ENCODE measurements around the gene BORCS8.
"Not testable (repeated sequence)": the region's sequence is repeated elsewhere in the genome, so short reads cannot be mapped to it uniquely, and the experiment has no call there.

The BORCS8 gene

GRCh38 chr19:19192078-19192882, at the start of gene BORCS8, which contains the start of gene RFXANK:
Gene BORCS8, minus strand, starts transcription at chr19:19192152. Its CDS starts 35 bp downstream, at chr19:19192117.
Gene RFXANK, plus strand, starts transcription at chr19:19192258. Its CDS starts 1,689 bp downstream, at chr19:19193947.
- peak; percentile 98 for DNase-seq (ENCODE audit: low spot score)

- DNase-seq (ENCODE audit: low spot score) = no peak
Measured at GRCh38 chr19:19240476-19240875, 48.5 kb upstream of the BORCS8 start.

- no peak for DNase-seq (ENCODE audit: low spot score)
Measured at GRCh38 chr19:19239675-19240074, 47.7 kb upstream of the BORCS8 start.

- DNase-seq (ENCODE audit: low spot score) = no peak
Measured at GRCh38 chr19:19238126-19238894, 46.4 kb upstream of the BORCS8 start.

DNA sequence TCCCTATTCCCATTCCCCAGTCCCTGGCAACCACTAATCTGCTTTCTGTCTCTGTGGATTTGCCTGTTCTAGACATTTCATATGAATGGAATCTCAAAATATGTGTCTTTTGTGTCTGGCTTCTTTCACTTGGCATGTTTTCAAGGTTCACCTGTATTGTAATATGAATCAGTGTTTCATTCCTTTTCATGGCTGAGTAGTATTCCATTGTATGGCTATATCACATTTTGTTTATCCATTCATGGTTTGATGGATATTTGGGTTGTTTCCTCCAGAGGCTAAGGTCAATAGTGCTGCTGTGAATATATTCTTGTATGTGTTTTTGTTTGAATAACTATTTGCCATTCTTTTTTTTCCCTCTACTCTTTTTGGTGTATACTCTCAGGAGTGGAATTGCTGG, 44.2 kb upstream of the BORCS8 start:
- no peak for DNase-seq (ENCODE audit: low spot score)

DNA sequence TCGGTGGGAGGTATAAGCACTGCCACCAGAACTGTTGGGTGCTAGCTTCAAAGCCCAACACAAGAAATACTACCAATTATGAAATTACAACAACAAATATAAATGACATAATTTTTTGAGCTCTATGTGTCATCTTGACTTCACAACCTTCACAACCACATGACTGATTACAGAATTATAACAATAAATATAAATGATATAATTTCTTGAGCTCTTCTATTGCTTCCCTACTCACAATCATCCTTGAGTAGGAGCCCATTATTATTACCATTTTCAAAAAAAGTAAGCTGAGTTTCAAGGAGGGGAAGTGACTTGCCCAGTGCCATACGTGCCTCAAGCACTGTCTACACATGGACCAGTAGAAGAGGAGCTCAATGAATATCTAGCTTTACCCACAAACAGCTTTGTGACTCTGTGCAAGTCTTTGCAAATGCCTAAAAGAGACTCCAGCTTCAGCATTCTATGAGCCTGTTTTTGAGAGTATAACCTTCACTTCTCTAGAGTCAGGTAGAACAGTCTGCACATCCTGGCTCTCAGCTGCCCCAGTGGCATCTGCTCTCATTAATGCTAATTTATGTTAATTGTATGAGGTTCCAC, 42.4 kb upstream of the BORCS8 start:
- no peak for DNase-seq (ENCODE audit: low spot score)

DNA sequence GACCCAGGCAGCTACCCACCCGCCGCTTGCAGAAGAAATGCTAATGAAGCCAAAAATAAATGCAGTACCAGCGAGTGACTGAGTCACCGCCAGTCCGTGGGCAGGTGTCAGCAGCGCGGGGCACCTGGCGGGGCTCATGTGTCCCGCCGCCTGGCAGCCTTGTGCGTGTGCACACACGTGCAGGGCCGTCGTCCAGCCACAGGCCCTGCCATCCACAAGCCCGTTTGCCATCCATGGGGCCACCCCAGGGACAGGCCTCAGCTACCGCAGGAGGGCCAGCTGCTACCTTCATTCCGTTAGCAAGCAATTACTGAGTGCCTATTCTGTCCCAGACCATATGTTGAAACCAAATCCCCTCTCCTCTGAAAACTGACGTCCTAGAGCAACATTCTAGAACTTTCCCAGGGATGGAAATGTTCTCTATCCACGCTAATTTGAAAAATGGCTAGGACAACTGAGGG, 40.3 kb upstream of the BORCS8 start:
- DNase-seq (ENCODE audit: low spot score) = no peak

- DNase-seq (ENCODE audit: low spot score) = no peak
Measured at GRCh38 chr19:19230999-19231398, 39.0 kb upstream of the BORCS8 start.

- no peak for DNase-seq (ENCODE audit: low spot score)
Measured at GRCh38 chr19:19229701-19230100, 37.7 kb upstream of the BORCS8 start.

GRCh38 chr19:19227217-19227616, 35.3 kb upstream of the BORCS8 start:
- DNase-seq (ENCODE audit: low spot score) = no peak

DNA sequence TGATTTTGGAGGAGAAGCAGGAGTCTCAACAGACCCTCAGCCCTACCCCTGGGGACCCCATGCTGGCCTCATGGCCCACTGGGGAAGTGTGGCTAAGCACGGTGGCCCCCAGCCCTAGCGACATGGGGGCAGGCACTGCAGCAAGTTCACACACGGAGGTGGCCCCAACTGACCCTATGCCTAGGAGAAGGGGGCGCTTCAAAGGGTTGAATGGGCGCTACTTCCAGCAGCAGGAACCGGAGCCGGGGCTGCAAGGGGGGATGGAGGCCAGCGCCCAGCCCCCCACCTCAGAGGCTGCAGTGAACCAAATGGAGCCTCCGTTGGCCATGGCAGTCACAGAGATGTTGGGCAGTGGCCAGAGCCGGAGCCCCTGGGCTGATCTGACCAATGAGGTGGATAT, 34.7 kb upstream of the BORCS8 start:
- DNase-seq (ENCODE audit: low spot score) = no peak

- DNase-seq (ENCODE audit: low spot score) = no peak
Measured at GRCh38 chr19:19226204-19226603, 34.3 kb upstream of the BORCS8 start.

DNA sequence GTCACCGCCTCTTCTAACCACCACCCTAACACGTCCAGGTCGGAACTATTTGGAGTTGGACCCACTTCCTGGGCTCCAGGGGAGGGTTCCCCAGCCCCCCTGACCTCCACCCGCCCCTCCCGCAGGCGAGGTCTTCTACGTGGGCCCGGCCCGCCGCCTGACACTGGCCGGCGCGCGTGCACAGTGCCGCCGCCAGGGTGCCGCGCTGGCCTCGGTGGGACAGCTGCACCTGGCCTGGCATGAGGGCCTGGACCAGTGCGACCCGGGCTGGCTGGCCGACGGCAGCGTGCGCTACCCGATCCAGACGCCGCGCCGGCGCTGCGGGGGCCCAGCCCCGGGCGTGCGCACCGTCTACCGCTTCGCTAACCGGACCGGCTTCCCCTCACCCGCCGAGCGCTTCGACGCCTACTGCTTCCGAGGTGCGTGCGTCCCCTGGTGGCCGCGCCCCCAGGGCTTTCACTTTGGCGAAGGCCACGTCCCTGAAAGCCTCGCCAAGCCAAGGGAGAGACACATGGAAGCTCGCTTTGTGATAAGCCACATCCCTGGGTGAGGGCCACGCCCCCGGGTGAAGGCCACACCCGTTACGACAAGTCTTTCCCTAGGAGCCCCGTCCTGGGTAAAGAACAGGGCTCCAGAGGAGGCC, 33.0 kb upstream of the BORCS8 start:
- DNase-seq (ENCODE audit: low spot score) = no peak

GRCh38 chr19:19224150-19224851, 32.3 kb upstream of the BORCS8 start:
- DNase-seq (ENCODE audit: low spot score) = no peak

GRCh38 chr19:19223636-19224035, 31.7 kb upstream of the BORCS8 start:
- DNase-seq (ENCODE audit: low spot score) = no peak

- no peak for DNase-seq (ENCODE audit: low spot score)
Measured at GRCh38 chr19:19223060-19223459, 31.1 kb upstream of the BORCS8 start.

- not testable (repeated sequence) for DNase-seq (ENCODE audit: low spot score)
Measured at GRCh38 chr19:19221000-19221399, 29.0 kb upstream of the BORCS8 start.

DNA sequence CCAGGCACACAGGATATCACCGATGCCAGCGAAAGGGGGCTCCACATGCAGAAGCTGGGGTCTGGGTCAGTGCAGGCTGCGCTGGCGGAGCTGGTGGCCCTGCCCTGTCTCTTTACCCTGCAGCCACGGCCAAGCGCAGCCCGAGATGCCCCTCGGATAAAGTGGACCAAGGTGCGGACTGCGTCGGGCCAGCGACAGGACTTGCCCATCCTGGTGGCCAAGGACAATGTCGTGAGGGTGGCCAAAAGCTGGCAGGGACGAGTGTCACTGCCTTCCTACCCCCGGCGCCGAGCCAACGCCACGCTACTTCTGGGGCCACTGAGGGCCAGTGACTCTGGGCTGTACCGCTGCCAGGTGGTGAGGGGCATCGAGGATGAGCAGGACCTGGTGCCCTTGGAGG, 27.0 kb upstream of the BORCS8 start:
- no peak for DNase-seq (ENCODE audit: low spot score)

- peak; percentile 66 for DNase-seq (ENCODE audit: low spot score)
Measured at GRCh38 chr19:19217099-19217498, 25.1 kb upstream of the BORCS8 start.

DNA sequence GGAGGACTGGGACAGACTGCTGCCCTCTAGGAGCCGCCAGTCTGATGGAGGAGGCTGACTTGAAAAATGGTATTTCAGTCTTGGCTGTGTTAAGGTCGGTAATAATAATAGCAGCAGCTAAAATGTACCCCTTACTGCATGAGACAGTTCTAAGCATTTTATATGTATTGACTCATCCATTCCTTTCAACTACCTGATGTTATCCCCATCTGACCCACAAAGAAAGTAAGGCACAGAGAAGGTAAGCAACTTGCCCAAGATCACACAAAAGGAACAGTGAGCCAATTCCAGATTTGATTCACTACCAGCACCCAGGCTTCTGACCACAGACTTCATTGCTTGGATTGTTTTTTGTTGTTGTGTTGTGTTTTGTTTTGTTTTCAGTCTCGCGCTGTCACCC, 23.8 kb upstream of the BORCS8 start:
- no peak for DNase-seq (ENCODE audit: low spot score)

DNA sequence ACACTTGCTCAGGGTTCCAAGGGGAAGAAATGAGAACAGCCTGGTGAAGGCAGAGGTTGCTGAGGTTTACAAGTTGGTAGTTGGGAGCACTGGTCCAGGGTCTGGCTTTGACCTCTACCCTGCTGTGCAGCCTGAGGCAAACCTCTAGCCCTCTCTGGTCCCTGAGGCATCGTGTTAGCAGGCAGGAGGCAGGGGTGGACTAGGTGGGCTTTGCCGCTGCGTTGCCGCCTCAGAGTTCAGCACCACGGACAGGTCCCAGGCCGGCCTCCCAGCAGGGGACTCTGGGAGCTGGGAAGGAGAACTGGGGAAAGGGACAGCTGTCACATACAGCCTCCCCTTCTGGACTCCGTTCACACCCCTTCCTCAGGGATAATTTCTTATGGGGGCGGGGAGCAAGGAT, 22.9 kb upstream of the BORCS8 start:
- peak; percentile 63 for DNase-seq (ENCODE audit: low spot score)

- DNase-seq (ENCODE audit: low spot score) = no peak
Measured at GRCh38 chr19:19214159-19214490, 22.2 kb upstream of the BORCS8 start.
